Activated CD8-positive, alpha-beta memory T cell treated with anti-CD3 and anti-CD28 coated beads for 4 hours (primary cell): Measurements from ENCODE around the gene RBM3.
A peak's percentile ranks its signal among the peaks of the same experiment; 100 is the strongest.

Experiments used
- DNase-seq, 2 donors: peaks; one replicate each; pipeline ENCODE4 v3.0.0-alpha.2; 2020; ENCODE audit warnings: low read depth in 2 of 2

RBM3 gene

GRCh38 chrX:48578661-48579128 is 4.4 kb downstream of the RBM3 start:
- no peak for DNase-seq

DNA sequence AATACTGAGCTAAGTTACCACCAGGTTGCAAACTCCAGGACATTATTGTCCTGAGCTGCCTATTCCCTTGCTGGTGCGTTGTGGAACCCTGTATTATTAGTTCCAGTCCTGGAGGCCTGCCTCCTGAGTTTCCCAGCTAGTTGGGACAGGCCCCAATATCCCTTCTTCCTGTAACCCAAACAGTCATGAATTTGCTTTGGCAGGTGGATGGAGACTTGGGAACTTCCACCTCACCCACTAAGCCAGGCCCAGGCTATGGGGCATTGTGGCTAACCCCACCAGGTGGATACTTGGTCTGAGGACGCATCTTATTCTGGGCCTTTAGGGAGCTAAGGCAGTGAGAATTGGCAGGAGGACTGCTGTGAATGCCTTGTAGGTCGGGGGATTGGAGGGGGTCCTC is 5.0 kb downstream of the RBM3 start:
- DNase-seq, result no peak

DNA sequence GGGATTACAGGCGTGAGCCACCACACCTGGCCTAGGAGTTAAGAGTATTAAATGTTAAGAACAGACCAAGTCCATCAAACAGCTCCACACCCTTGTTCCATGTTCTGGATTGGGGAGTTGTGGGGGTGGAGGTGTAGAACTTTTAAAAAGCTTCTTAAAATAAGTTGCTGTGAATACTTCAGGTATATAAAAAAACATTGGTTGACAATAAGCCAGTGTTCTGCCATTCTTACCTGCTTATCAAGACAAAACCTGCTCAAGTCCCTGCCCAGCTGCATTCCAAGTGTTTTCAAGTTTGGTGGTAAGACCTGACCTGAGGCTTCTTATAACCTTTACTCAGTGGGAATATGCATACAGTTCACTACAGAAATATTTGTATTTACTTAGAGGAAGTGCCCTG is 6.4 kb downstream of the RBM3 start:
- no peak for DNase-seq

DNA sequence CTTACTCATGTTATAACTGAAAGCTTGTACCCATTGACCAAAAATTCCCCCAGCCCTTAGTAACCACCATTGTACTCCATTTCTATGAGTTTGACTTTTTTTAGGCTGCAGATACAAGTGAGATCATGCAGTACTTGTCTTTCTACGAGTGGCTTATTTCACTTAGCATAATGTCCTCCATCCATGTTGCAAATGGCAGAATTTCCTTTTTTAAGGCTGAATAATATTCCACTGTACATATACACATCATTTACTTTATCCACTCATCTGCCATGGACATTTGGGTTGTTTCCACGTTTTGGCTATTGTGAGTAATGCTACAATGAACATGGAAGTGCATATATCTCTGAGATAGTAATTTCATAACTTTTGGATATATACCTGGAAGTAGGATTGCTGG is 10.4 kb downstream of the RBM3 start:
- no peak for DNase-seq

- DNase-seq, result no peak
Measured at GRCh38 chrX:48589482-48590162, 15.3 kb downstream of the RBM3 start.

- DNase-seq, result no peak
Measured at GRCh38 chrX:48590203-48591103, 16.2 kb downstream of the RBM3 start.

- DNase-seq, result no peak
Measured at GRCh38 chrX:48591255-48591791, 17.0 kb downstream of the RBM3 start.

DNA sequence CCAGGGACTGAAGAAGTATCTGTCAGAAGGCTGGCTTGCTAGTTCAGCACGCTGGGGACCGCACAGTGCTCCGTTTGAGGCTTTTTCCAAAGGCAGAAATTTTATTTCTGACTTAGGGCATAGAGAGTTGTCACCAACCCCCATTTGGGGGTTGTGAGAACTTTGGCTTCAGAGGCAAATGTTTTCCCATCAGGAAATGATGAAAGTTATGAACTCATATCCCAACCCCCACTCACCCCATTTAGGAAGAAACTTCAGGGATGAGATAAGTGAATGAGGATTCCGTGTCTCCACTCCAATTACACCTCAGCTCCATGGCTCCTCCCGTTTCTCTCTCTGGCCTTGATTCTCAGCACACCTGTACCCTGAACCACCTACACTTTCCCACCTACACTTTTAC is 18.7 kb downstream of the RBM3 start:
- DNase-seq, result no peak

- no peak for DNase-seq
Measured at GRCh38 chrX:48595929-48596328, 21.6 kb downstream of the RBM3 start.

DNA sequence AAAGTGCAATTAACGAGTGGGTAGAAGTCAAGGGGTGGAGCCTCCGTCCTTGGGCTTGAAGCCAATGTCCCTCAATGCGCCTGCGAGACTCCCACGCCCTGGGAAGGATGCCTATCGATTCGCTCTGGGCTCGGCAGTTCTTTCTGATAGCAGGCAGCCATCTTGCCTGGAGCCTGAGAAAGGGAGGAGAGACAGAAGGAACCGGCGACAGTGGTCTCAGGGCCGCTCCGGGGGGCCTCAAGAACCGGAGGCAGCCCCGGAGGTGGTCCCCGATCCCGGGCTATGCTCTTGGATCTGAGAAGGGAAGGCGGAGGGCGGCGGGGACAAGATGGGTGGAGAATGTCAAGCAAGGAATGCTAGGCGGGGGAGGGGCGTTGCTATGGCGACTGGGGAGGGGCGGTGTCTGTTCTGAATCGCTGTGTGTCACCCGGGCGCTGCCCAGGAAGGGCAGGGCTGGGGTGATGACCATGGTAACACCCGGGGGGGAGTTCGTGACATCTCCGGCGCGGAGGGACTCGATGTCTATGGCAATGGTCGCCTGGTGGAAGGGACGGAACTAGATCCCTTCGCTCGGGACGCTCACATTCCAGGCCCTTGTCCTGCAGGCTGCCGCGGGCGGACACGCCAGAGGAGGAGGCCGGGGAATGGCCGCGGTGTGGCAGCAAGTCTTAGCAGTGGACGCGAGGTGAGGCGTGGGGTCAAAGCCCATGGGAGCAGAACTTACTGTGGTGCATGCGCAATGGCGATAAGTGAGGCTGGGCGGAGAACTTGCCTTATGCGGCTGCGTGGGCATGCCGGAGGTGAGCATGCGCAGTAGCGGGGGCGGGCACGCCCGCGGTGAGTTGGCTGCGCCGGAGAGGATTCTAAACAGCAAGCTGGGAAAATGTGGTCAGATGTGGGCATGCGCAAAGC is 23.3 kb downstream of the RBM3 start, which contains the start of gene WDR13:
TSS of gene WDR13 (plus strand) at position 140 of the 912 bp plus-strand sequence. CDS start at position 645, 505 bp downstream.
- peak; percentile 80 to 85 for DNase-seq

GRCh38 chrX:48598614-48599013 is 24.3 kb downstream of the RBM3 start:
- DNase-seq, result no peak

- no peak for DNase-seq
Measured at GRCh38 chrX:48599341-48599740, 25.1 kb downstream of the RBM3 start.

DNA sequence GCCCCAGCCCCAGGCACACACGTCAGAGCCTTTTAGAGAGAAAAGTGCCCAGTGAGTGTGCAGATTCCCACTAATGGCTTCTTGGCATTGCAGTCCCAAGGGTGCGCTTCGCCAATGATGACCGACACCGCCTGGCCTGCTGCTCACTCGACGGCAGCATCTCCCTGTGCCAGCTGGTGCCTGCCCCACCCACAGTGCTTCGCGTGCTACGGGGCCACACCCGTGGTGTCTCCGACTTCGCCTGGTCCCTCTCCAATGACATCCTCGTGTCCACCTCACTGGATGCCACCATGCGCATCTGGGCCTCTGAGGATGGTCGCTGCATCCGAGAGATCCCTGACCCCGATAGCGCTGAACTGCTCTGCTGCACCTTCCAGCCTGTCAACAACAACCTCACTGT is 25.9 kb downstream of the RBM3 start:
- no peak for DNase-seq

- no peak for DNase-seq
Measured at GRCh38 chrX:48601741-48602394, 27.6 kb downstream of the RBM3 start.

GRCh38 chrX:48604701-48605100 is 30.4 kb downstream of the RBM3 start:
- DNase-seq, result no peak

DNA sequence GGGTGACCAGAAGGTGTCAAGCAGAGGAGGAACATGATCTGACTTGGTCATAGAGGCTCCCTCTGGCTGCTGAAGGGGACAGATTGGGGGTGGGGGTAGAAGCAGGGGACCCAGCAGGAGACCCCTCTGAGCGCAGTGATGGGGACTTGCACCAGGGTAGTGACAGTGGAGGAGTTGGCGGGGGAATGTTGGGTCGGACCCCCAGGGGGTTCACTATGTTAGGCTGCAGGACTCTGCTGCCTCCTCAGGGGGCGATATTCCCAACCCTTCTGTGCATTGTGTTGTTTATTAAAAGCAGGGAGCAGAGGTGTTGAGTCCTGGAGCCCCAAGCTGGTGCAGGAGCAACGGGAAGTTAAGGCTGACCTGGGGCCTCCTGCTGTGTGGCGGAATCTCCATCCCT is 31.8 kb downstream of the RBM3 start:
- no peak for DNase-seq

- no peak for DNase-seq
Measured at GRCh38 chrX:48611703-48612102, 37.4 kb downstream of the RBM3 start.

DNA sequence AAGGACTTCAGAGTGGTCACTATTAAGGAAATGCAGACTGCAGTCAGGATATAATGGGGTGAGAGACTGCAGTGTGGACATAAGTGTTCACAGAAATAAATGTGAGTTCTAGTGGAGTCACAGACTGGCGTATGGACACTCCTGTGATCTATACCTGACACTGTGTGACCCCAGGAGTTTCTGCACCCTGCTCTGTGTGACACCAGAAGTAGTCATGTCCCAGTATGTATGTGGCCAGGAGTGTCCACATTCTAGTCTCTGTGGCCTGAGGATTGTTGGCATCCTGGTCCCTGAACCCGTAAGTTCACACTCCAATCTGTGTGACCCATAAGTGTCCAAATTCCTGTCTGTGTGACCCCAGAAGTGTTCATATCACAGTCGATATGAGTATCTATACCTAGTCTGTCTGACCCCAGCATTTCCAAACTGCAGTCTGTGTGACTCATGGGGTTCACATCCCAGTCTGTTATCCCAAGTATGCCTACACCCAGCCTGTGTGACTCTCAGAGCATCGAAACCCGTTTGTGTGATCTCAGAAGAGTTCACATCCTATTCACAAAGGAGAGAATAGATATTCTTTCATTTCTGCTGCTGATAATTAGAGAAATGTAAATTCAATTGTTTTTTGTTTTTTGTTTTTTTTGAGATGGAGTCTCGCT is 39.3 kb downstream of the RBM3 start:
- no peak for DNase-seq

- no peak for DNase-seq
Measured at GRCh38 chrX:48616576-48616975, 42.3 kb downstream of the RBM3 start.

DNA sequence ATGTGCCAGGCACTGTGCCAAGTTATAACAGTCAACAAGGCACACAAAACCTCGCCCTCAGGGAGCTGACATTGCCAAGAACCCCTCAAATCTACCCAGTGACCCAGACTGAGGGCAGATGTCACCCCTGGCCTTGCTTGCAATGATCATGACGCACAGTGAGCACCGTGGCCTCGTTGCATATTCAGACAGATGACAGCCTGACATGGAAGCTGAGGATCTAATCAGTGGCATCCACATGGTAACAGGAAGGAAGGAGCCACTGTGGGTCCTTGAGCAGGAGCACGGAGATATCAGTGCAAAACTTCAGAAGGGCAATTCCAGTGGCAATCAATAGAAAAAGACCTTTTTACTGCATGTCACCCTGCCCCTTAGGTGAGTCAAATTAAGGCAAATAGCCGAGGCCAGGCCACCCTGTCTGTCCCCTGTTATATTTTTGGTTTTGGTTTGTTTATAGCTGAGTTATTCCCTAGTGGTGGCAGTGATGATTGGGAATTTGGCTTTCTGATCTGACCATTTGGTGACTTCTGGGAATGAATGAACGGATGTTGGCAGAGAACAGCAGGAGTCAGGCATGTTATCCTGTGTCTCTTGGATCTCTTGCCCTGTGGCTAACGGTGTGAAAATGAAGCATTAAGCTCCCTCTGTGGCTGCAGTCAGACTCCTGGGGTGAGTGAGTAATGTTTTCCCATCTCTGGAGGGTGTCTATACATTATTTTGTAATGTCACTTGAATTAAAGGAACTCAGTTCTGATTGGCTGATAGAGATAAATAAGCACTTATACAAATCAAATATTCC is 43.5 kb downstream of the RBM3 start:
- no peak for DNase-seq
